Frontal cortex (tissue), 4 donors: ENCODE measurements around the gene ARMC6. TPM values are rescaled to one million over a fixed set of nuclear protein-coding genes. Genes with fewer than 3 reads are reported as not detected.

Experiments
- DNase-seq, 2 donors: peaks; one replicate each; pipeline ENCODE4 v3.0.0; 2012; ENCODE audit warnings: low spot score in 2 of 2
- FAIRE-seq: peaks from 2 replicates; lab custom pipeline; 2012; peaks lifted over from hg19 to GRCh38; lab: Jason Lieb, UNC
- total RNA-seq: library from RNA; depleted of rRNA; stranded (reverse); fragments of >200 nt; gene quantifications from one replicate; pipeline ENCODE4 v1.2.3, GENCODE V29; 2014
- donor health status: control.
- donor health status: control.
- donor health status: control.

Gene ARMC6
- total RNA-seq, 1 donor from 2014 or later: 56.3 TPM

GRCh38 chr19:19052921-19053320, 19.5 kb downstream of the ARMC6 start:
- FAIRE-seq: no peak
- DNase-seq: no peak

DNA sequence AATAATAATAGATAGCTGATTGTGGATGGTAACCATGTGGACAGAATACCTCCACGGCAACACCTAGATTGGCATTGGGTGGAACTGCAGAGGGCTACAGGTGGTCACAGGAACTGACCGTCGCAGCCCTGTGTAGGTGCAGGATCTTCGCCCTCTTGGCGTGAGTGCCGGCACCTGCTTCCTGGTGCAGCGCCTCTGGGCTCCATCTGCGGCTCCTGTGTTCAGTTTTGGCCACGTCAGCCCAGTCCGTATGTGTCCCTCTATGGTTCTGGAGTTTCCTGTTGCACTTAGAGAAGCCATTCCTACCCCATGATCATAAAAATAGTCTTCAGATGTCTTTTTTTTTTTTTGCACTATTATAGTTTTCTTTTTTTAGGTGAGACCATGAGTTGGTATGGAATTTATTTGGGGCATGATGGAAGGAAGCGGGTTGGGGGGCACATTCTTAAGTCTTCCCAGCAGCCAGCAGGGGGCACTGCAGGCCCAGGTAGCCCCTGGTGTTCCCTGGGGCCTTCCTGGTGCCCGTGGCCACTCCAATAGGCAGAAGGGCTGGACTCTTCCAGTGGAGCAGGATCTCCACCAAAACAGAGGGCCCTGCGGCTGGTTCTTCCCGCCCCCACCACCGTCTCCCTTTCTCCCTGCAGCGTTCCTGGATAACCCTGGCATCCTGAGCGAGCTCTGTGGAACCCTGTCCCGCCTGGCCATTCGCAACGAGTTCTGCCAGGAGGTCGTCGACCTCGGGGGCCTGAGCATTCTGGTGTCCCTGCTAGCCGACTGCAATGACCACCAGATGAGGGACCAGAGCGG, 20.3 kb downstream of the ARMC6 start:
- no peak for FAIRE-seq
- peak in 1 of 2 donors; percentile 76 for DNase-seq

DNA sequence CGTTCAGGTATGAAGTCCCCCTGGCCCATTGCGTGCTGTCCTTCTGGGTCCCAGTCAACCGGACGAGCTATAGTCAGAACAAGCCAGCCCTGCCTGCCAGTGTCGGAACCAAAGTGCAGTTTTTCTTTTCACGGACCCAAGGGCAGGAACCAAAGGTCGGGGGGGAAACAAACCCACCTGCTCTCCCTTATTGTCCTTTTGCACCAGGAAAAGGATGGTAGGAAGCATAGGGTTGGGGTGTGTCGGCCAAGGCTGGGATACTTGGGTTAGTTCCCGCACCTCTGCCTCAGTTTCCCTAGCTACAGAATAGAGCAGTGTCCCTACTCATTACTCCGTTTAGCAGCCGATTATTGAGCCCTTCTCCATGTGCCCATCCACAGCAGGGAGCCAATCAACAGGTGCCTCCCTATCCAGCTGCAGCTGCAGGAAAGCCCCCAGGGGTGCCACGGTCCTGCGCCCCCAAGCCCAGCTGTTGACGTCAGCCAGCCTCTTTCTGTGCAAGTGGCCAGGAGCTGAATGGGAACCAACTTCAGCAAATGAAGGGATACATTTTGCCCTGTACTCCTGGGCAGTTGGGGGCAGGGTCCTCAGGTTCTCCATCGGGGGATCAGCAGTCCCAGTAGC, 21.0 kb downstream of the ARMC6 start:
- DNase-seq: no peak
- FAIRE-seq: no peak

- DNase-seq (no peak), FAIRE-seq (no peak)
These were observed 21.6 kb downstream of the ARMC6 start for GRCh38 chr19:19054939-19055440.

- DNase-seq (no peak), FAIRE-seq (no peak)
These were observed 22.3 kb downstream of the ARMC6 start for GRCh38 chr19:19055701-19056100.

DNA sequence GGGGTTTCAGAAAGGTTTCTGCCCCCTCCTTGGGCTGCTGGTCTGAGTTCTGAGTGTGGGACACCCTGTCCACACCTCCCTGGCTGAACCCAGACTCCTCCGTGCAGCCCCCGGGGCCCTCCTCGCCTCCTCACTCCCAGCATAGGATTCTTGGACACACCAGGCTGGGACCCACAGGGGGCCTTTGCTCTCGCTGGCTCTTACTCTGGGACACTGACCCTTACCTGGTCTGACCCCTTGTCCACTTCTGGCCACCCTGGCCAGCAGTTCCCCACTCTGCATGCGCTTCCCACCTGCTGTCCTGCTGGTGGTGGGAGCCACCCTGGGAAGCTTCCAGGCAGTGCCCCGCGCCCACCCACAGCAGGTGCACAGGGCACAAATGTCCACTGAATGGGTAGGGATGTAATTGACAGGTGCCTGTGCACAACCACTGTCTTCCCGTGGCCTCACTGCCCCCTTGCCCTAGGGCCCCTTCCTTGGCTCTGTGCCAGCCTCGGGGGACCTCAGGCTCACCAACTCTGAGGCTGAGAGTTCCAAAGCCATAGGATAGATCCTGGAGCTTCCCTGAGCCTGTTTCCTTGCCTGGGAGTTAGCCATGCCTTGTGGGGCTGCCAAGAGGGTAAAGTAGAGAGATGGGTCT, 23.4 kb downstream of the ARMC6 start:
- FAIRE-seq (no peak), DNase-seq (no peak)

GRCh38 chr19:19057317-19057716, 23.9 kb downstream of the ARMC6 start:
- DNase-seq (no peak), FAIRE-seq (no peak)

DNA sequence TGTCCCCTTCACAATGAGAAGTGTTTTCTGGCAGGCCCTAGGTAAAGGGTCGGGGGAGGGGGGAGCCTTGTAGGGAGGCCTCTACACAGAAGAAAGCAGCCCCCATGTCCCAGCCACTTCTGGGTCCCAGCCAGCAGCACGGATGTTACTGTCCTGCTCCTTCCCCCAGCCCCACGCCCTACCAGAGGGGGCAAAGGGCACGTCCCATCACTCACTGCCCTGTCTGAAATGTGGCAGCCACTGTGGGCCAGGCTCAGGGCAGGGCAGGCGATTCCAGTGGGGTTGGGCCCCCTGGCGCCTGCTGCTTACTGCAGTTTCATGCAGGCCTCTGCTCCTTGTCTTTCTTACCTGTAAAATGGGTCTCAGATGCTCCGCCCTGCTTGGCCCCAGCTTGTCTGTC, 24.3 kb downstream of the ARMC6 start:
- FAIRE-seq: no peak
- DNase-seq: no peak

- FAIRE-seq: no peak
These were observed 25.8 kb downstream of the ARMC6 start for GRCh38 chr19:19059018-19059836.

GRCh38 chr19:19059837-19060611, 26.6 kb downstream of the ARMC6 start:
- FAIRE-seq (no peak), DNase-seq (no peak)

More at GRCh38 chr19:19059018-19059836, 25.8 kb downstream of the ARMC6 start:
- DNase-seq: no peak

GRCh38 chr19:19061506-19061905, 28.1 kb downstream of the ARMC6 start:
- no peak for FAIRE-seq
- DNase-seq: no peak

- no peak for DNase-seq
These were observed 29.2 kb downstream of the ARMC6 start for GRCh38 chr19:19062454-19063182.

GRCh38 chr19:19063183-19064097, 30.0 kb downstream of the ARMC6 start, which contains the start of gene SLC25A42:
SLC25A42 (plus strand) TSS chr19:19063994; CDS start chr19:19096125, 32,131 bp downstream.
- DNase-seq (peak; percentile 100), FAIRE-seq (peak; percentile 97)

More at GRCh38 chr19:19062454-19063182, 29.2 kb downstream of the ARMC6 start:
- no peak for FAIRE-seq

DNA sequence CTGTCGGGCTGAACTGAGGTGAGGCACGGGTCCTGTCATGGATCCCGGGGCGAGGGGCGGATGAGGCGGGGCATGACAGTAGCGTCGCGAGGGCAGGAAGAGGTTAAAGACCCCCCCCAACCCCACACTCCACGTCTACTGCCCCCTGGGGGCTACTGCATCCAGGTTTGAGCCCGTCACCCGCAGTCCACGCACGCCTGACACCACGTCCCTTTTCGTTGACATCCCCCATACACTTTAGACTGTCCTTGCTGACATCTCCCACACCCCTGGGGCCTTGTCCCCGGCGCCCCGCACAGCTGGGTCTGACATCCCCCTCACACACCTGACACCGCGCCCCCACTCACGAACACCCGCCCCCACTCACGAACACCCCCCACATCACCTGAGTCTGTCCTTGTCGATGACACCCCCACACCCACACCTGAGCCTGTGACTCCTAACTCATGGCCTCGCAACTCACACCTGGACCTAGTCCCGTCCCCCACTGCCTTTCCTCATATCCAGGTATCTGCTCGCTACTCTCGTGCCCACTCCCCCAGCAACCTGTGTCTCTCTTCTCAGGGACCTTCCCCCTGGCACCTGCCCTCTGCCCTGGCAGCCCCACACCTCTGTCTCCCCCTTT, 30.8 kb downstream of the ARMC6 start:
- FAIRE-seq (no peak), DNase-seq (no peak)

DNA sequence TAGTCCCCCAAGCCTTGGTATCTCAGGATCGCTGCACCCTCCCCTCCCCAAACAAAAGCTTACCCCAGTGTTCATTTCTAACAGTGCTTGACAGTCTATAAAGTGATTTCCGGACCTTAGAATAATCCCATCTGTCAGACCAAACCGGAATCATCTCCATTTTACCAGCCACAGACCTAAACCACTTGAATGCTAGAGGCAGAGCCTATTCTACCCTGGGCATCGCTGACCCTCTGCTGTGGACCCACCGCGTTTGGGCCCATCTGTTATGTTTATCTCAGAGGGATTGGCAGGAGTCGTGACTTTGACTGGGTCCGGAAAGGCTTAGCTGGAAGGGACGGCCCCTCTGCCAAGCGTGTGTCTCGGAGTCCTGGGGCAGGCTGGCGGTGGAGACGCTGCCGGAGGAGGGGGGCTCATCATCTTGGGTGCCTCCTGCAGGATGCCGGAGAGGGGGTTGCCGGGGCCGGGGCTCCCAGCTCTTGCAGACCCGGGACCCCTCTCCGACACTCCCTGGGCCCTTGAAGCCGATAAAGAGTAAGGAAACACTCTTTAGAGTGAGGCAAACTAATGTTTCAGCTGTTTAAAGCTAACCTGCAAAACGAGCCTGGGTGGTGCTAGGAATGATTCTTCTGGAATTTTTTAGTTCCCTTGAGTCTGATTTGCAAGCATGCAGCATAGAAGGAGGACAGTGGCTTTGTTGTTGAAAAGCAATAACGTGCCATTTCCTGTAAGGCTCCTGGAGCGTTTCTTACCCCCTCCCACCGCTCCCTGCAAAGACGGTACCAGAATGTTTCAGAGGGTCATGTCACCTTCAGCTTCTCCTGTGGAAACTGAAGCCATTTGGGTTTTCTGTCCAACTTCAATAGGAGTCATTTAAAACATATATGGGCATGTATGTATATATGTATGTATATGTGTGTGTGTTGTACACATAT, 31.7 kb downstream of the ARMC6 start:
- FAIRE-seq (no peak), DNase-seq (no peak)
